A204.1 (cell line): ENCODE data around the gene FBXW10.
A peak's percentile ranks its signal among the peaks of the same experiment; 100 is the strongest.
"Not testable (repeated sequence)": the region's sequence is repeated elsewhere in the genome, so short reads cannot be mapped to it uniquely, and the experiment has no call there.

Source experiments
- FAIRE-seq: peaks from 2 replicates; lab custom pipeline; 2012; peaks lifted over from hg19 to GRCh38; lab: Jason Lieb, UNC

The FBXW10 gene

GRCh38 chr17:18743699-18744421 lies at the start of gene FBXW10:
FBXW10 (plus strand) TSS chr17:18744054; CDS start chr17:18744245, 191 bp downstream.
- not testable (repeated sequence) for FAIRE-seq

GRCh38 chr17:18695143-18695542 lies 48.7 kb upstream of the FBXW10 start:
- FAIRE-seq, result not testable (repeated sequence)

GRCh38 chr17:18698473-18699103 lies 45.3 kb upstream of the FBXW10 start:
- not testable (repeated sequence) for FAIRE-seq

- FAIRE-seq, result not testable (repeated sequence)
Observed at GRCh38 chr17:18705955-18706354, 37.9 kb upstream of the FBXW10 start.

- not testable (repeated sequence) for FAIRE-seq
Observed at GRCh38 chr17:18708215-18708614, 35.6 kb upstream of the FBXW10 start.

GRCh38 chr17:18712354-18712999 lies 31.4 kb upstream of the FBXW10 start:
- peak; percentile 98 for FAIRE-seq

GRCh38 chr17:18718643-18719427 lies 25.0 kb upstream of the FBXW10 start:
- FAIRE-seq, result not testable (repeated sequence)

GRCh38 chr17:18719428-18720110 lies 24.3 kb upstream of the FBXW10 start:
- not testable (repeated sequence) for FAIRE-seq

- not testable (repeated sequence) for FAIRE-seq
Observed at GRCh38 chr17:18721775-18722547, 21.9 kb upstream of the FBXW10 start.

GRCh38 chr17:18722612-18723011 lies 21.2 kb upstream of the FBXW10 start:
- not testable (repeated sequence) for FAIRE-seq

- not testable (repeated sequence) for FAIRE-seq
Observed at GRCh38 chr17:18723509-18723908, 20.3 kb upstream of the FBXW10 start.

GRCh38 chr17:18732438-18732837 lies 11.4 kb upstream of the FBXW10 start:
- not testable (repeated sequence) for FAIRE-seq

GRCh38 chr17:18733350-18733749 lies 10.5 kb upstream of the FBXW10 start:
- FAIRE-seq, result not testable (repeated sequence)

GRCh38 chr17:18739616-18740391 lies 4.0 kb upstream of the FBXW10 start:
- not testable (repeated sequence) for FAIRE-seq

- FAIRE-seq, result not testable (repeated sequence)
Observed at GRCh38 chr17:18741228-18741627, 2.6 kb upstream of the FBXW10 start.

GRCh38 chr17:18744726-18745125 lies 872 bp downstream of the FBXW10 start:
- not testable (repeated sequence) for FAIRE-seq

- not testable (repeated sequence) for FAIRE-seq
Observed at GRCh38 chr17:18746551-18746950, 2.7 kb downstream of the FBXW10 start.

GRCh38 chr17:18747501-18747900 lies 3.6 kb downstream of the FBXW10 start:
- not testable (repeated sequence) for FAIRE-seq

GRCh38 chr17:18750242-18750641 lies 6.4 kb downstream of the FBXW10 start:
- FAIRE-seq, result not testable (repeated sequence)

- not testable (repeated sequence) for FAIRE-seq
Observed at GRCh38 chr17:18753829-18754409, 10.1 kb downstream of the FBXW10 start.
